Neutrophil (primary cell): ENCODE data around the gene DCST1.

Experiments used
- H3K27ac ChIP-seq: fragments of 200-600 bp; sonication (generic); 2 replicates; pipeline ENCODE4 v1.5.1; 2016; ENCODE audit warnings: mild to moderate bottlenecking, moderate library complexity
- H3K27me3 ChIP-seq: fragments of 200-600 bp; sonication (generic); 2 replicates; pipeline ENCODE4 v1.6.0; 2016; ENCODE audit warnings: mild to moderate bottlenecking
- H3K36me3 ChIP-seq: fragments of 200-600 bp; sonication (generic); 2 replicates; pipeline ENCODE4 v1.5.1; 2017
- H3K4me1 ChIP-seq, 2 experiments: fragments of 200-600 bp in 1 of 2; sonication (generic) in 1 of 2; 1 replicate in 1 of 2; 2 replicates in 1 of 2; pipeline versions ENCODE4 v1.5.1 to v1.6.1; 2013 to 2016; ENCODE audit warnings: low read depth in 1 of 2, low read length in 1 of 2, mild to moderate bottlenecking in 1 of 2, moderate library complexity in 1 of 2; ENCODE audit not compliant: control insufficient read depth in 1 of 2, insufficient read depth in 1 of 2
- H3K4me3 ChIP-seq, 2 experiments: fragments of 200-600 bp in 1 of 2; sonication (generic) in 1 of 2; 1 replicate in 1 of 2; 2 replicates in 1 of 2; pipeline ENCODE4 v1.5.1; 2013 to 2016; ENCODE audit warnings: low read depth in 1 of 2, low read length in 1 of 2, mild to moderate bottlenecking in 1 of 2, moderate library complexity in 1 of 2
- H3K9me3 ChIP-seq: fragments of 200-600 bp; sonication (generic); 2 replicates; pipeline ENCODE4 v1.5.1; 2016
- TF ChIP-seq, protein P1 (sequence below): fragments of 200-600 bp; sonication (generic); IDR thresholded peaks from 2 replicates; pipeline ENCODE4 v1.5.1; 2016; ENCODE audit warnings: antibody characterized with exemption

DCST1 gene

DNA sequence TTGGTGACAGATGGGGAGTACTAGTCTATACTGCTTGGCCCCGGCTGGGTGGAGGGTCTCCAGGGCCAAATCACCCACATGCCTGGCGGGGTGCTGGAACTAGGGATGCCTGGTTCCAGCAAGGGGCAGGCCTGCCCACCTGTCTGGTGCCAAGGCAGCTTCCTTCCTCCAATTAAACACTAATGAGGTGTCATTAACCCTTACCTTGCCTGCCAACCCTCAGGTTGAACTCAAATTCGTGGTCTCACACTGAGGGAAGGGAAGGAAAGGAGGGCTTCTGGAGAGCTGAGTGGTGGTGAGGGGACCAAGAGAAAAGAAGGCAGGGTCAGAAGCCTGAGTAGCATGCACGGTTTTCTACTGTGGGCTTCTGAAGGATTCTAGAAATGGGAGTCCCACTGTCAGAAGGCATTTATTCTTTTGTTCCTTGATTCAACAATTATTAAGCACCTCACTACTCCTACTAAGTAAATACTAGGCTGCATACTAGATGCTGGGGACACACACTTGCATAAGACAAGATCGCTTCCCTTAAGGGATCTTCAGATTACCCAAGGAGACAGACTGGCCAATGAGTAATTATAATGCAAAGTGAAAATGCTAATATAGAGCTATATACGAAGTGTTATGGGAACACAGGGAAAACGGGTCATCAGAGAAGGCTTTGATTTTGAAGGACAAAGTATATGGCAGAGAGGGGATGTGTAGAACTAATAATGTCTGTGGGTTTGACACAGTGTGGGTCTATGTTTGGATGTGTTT lies 39.1 kb downstream of the DCST1 start:
- H3K36me3 ChIP-seq: peaks cover 5% of the 10 kb centered on the region
- H3K4me1 ChIP-seq: peaks cover 19 to 21% of the 10 kb centered on the region in 2 experiments
- H3K27me3 ChIP-seq: peaks cover 93% of the 10 kb centered on the region
- TF ChIP-seq, protein P1, sequence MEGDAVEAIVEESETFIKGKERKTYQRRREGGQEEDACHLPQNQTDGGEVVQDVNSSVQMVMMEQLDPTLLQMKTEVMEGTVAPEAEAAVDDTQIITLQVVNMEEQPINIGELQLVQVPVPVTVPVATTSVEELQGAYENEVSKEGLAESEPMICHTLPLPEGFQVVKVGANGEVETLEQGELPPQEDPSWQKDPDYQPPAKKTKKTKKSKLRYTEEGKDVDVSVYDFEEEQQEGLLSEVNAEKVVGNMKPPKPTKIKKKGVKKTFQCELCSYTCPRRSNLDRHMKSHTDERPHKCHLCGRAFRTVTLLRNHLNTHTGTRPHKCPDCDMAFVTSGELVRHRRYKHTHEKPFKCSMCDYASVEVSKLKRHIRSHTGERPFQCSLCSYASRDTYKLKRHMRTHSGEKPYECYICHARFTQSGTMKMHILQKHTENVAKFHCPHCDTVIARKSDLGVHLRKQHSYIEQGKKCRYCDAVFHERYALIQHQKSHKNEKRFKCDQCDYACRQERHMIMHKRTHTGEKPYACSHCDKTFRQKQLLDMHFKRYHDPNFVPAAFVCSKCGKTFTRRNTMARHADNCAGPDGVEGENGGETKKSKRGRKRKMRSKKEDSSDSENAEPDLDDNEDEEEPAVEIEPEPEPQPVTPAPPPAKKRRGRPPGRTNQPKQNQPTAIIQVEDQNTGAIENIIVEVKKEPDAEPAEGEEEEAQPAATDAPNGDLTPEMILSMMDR: no peak
- no peak overlapping the region for H3K27ac ChIP-seq
- H3K4me3 ChIP-seq: no peak overlapping the region
- no peaks in the 10 kb centered on the region for H3K9me3 ChIP-seq

DNA sequence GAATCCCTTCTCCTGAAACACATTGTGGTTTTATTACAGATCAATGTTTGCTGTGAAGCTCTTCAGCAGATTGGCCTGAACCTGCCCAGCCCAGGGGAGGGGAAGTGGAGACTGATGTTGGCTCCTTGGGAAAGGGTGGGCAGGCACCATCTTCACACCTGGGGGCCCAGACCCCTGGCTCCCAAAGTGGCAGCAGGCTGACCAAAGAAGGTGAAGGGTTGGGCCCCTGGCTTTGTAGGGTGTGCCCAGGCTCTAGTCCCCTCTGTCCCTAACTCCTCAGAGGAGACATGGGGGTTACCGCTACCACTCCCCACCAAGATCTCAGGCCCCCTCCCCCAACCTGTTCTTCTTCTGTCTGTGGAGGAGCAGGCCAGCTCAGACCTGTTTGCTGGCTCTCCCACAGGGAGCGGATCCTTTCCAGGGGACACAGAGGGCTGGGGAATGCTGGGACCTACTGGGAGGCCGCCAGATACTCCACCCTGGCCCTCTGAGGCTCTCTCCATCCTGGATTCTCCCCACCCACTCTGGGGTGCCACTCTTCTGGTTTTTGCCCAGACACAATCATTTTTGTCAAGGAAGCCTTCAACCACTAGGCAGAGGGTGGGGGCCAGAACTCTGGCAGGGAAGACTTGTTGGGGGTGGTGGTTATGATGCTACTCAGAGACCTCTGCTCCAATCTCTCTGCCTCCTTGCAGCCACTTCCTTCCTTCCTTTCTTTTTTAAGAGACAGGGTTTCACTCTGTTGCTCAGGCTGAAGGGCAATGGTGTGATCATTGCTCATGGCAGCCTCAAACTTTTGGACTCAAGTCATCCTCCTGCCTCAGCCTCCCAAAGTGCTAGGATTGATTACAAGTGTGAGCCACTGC lies 40.0 kb downstream of the DCST1 start:
- TF ChIP-seq, protein P1: no peak
- Histone ChIP-seq H3K27me3 (peaks cover 100% of the 10 kb centered on the region), H3K36me3 (peaks cover 5% of the 10 kb centered on the region), H3K4me1 (peaks cover 19 to 23% of the 10 kb centered on the region in 2 experiments), H3K9me3 (no peaks in the 10 kb centered on the region), H3K4me3 (no peak overlapping the region), H3K27ac (no peak overlapping the region)

DNA sequence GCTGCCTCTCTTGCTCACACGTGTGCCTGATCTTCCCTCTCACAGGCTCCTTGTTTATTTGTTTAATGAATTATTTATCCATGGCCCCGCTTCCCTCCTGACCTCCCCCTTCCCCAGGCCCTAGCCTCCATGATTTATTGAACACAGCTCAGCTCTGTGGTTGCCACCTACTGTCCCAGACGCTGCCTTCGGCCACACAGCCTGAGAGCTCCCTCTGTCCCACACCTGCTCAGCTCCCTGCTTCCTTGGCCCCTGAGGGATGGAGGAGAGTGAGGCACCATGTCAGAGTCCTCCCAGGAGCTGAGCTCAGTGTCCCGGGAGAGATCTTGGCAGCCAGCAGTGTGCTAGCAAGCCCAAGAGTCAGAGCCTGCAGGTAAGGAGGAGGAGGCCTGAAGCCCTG lies 41.9 kb downstream of the DCST1 start:
- no peak overlapping the region for H3K4me3 ChIP-seq
- H3K27ac ChIP-seq: no peak overlapping the region
- H3K4me1 ChIP-seq: peaks cover 26 to 38% of the 10 kb centered on the region in 2 experiments
- TF ChIP-seq, protein P1: no peak
- peaks cover 100% of the 10 kb centered on the region for H3K27me3 ChIP-seq
- no peaks in the 10 kb centered on the region for H3K9me3 ChIP-seq
- H3K36me3 ChIP-seq: no peaks in the 10 kb centered on the region

DNA sequence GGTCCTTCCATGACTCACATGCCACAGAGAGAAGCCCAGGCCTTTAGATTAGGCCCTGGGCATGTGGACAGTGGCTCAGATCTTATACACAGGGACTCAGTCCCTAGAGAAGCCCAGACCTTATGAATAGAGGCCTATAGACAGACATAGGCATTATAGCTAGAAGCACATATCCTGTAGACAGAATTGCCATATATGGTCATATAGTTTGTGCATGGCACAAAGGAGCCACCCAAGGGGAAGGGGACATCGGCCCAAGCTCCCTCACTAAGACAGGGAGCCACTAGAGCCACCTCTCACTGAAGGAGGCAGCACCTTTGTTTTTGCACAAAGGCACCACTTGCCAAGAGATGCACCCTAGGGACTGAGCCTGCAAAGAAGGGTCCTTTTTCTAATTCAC lies 42.7 kb downstream of the DCST1 start:
- H3K4me3 ChIP-seq: no peak overlapping the region
- peaks cover 100% of the 10 kb centered on the region for H3K27me3 ChIP-seq
- H3K4me1 ChIP-seq: peaks cover 26 to 38% of the 10 kb centered on the region in 2 experiments
- H3K9me3 ChIP-seq: no peaks in the 10 kb centered on the region
- no peaks in the 10 kb centered on the region for H3K36me3 ChIP-seq
- TF ChIP-seq, protein P1: no peak
- H3K27ac ChIP-seq: no peak overlapping the region

DNA sequence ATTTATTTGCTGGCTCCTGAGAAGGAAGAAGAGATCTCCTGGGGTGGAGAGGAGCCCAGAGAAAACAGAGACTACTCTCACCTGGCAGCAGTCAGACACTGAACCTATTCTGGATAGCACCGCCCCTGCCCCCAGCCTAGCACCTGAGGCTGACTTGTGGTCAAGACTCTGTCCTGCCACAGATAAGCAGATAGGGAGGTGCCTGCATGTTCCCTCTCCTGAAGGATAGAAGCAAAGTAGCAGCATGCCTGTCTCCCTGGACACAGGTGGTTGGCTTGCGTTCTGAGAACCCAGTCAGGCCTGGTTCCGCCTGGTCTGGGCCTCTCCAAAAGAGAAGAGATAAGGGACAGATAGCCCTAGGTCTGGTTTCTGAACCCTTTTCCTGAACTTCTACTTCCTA lies 43.7 kb downstream of the DCST1 start:
- no peak overlapping the region for H3K27ac ChIP-seq
- H3K9me3 ChIP-seq: no peaks in the 10 kb centered on the region
- no peak overlapping the region for H3K4me3 ChIP-seq
- H3K36me3 ChIP-seq: no peaks in the 10 kb centered on the region
- peaks cover 100% of the 10 kb centered on the region for H3K27me3 ChIP-seq
- peaks cover 28 to 39% of the 10 kb centered on the region in 2 experiments for H3K4me1 ChIP-seq
- TF ChIP-seq, protein P1: no peak
